HEK293 (cell line): ENCODE results near the gene C19orf47.

Experiments
- ZFP3 ChIP-seq: fragments of 450-650 bp; formaldehyde crosslinking; IDR thresholded peaks from 2 replicates; pipeline ENCODE4 v1.5.1; 2016; ENCODE audit warnings: low read depth, missing biosample characterization, missing genetic modification characterization
- ZNF426 ChIP-seq: fragments of 450-650 bp; formaldehyde crosslinking; IDR thresholded peaks from 2 replicates; pipeline ENCODE4 v1.5.1; 2017; ENCODE audit warnings: missing biosample characterization, missing genetic modification characterization, mild to moderate bottlenecking, inconsistent platforms, moderate library complexity

- TF ChIP-seq ZFP3 (tag by site-specific recombination) = no peak
- no peak for TF ChIP-seq ZNF426 (tag by site-specific recombination)
These were observed 29.7 kb upstream of the C19orf47 start for GRCh38 chr19:40377876-40378385.
